ENCODE measurements around the gene GP5.

The GP5 gene

DNA sequence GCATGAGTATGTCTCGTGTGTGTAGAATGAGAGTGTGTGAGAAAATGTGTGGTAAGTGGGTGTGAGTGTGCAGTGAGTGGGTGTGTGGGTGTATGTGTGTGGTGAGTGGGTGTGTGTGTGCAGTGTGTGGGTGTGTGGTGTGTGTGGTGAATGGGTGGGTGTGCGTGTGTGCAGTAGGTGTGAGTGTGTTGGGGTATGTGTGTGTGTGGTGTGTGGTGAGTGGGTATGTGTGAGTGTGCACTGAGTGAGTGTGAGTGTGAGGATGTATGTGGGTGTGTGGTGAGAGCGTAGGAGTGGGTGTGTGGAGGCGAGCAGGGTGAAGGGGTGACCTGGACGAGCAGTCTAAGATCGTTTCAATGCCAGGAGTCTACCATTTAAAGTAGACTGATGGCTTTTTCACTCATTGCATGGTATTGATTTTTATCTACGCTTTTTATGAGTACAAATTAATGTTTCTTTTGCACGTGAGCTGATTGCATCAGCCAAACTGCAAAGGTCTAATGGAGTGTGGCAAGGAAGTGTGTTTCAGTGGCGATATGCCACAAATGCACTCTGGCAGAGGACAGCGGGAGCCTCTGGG is 46.3 kb downstream of the GP5 start:
- no peaks in the 10 kb centered on the region for H3K36me3 ChIP-seq (ENCODE audit: insufficient read depth, low read length)
- no peak overlapping the region for H2AFZ ChIP-seq (ENCODE audit: low read length)
- no peak overlapping the region for H3K9ac ChIP-seq (ENCODE audit: low read length)
- H3K27me3 ChIP-seq (ENCODE audit: insufficient read depth, low read length): peaks cover 16% of the 10 kb centered on the region
- no peaks in the 10 kb centered on the region for H3F3A ChIP-seq (ENCODE audit: insufficient read depth, low read length)
- no peaks in the 10 kb centered on the region for H3K9me3 ChIP-seq (ENCODE audit: low read length)
- H3K4me3 ChIP-seq (ENCODE audit: low read depth, low read length, poor library complexity, severe bottlenecking): no peak overlapping the region
- no peaks in the 10 kb centered on the region for H4K20me1 ChIP-seq (ENCODE audit: insufficient read depth, low read length)
- no peak overlapping the region for H3K4me2 ChIP-seq (ENCODE audit: low read length)
- H3K4me1 ChIP-seq (ENCODE audit: insufficient read depth, low read length, severe bottlenecking): no peaks in the 10 kb centered on the region
- no peaks in the 10 kb centered on the region for H3K79me2 ChIP-seq (ENCODE audit: insufficient read depth, low read length)
- H3K27ac ChIP-seq (ENCODE audit: low read depth, low read length, poor library complexity, severe bottlenecking): no peak overlapping the region
- TF ChIP-seq EZH2 (IDR thresholded peaks at IDR 0.05; ENCODE audit: borderline replicate concordance, low read length): no peak
- TF ChIP-seq, protein P1, sequence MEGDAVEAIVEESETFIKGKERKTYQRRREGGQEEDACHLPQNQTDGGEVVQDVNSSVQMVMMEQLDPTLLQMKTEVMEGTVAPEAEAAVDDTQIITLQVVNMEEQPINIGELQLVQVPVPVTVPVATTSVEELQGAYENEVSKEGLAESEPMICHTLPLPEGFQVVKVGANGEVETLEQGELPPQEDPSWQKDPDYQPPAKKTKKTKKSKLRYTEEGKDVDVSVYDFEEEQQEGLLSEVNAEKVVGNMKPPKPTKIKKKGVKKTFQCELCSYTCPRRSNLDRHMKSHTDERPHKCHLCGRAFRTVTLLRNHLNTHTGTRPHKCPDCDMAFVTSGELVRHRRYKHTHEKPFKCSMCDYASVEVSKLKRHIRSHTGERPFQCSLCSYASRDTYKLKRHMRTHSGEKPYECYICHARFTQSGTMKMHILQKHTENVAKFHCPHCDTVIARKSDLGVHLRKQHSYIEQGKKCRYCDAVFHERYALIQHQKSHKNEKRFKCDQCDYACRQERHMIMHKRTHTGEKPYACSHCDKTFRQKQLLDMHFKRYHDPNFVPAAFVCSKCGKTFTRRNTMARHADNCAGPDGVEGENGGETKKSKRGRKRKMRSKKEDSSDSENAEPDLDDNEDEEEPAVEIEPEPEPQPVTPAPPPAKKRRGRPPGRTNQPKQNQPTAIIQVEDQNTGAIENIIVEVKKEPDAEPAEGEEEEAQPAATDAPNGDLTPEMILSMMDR (IDR thresholded peaks at IDR 0.05; ENCODE audit: low read length): no peak
- H3K9me2 ChIP-seq (ENCODE audit: low read depth, low read length): no peaks in the 10 kb centered on the region

- Histone ChIP-seq H3K36me3 (ENCODE audit: insufficient read depth, low read length) (no peaks in the 10 kb centered on the region), H3K4me1 (ENCODE audit: insufficient read depth, low read length, severe bottlenecking) (no peaks in the 10 kb centered on the region), H3K9me3 (ENCODE audit: low read length) (no peaks in the 10 kb centered on the region), H3K79me2 (ENCODE audit: insufficient read depth, low read length) (no peaks in the 10 kb centered on the region), H3K4me3 (ENCODE audit: low read depth, low read length, poor library complexity, severe bottlenecking) (no peak overlapping the region), H3K27me3 (ENCODE audit: insufficient read depth, low read length) (peaks cover 12% of the 10 kb centered on the region), H3F3A (ENCODE audit: insufficient read depth, low read length) (no peaks in the 10 kb centered on the region), H3K4me2 (ENCODE audit: low read length) (no peak overlapping the region), H3K9me2 (ENCODE audit: low read depth, low read length) (no peaks in the 10 kb centered on the region), H4K20me1 (ENCODE audit: insufficient read depth, low read length) (no peaks in the 10 kb centered on the region), H2AFZ (ENCODE audit: low read length) (no peak overlapping the region), H3K27ac (ENCODE audit: low read depth, low read length, poor library complexity, severe bottlenecking) (no peak overlapping the region), H3K9ac (ENCODE audit: low read length) (no peak overlapping the region)
- TF ChIP-seq, protein P1 (IDR thresholded peaks at IDR 0.05; ENCODE audit: low read length): no peak
- no peak for TF ChIP-seq EZH2 (IDR thresholded peaks at IDR 0.05; ENCODE audit: borderline replicate concordance, low read length)
Observed at GRCh38 chr3:194351952-194352536, 47.0 kb downstream of the GP5 start.

- Histone ChIP-seq H3K79me2 (ENCODE audit: insufficient read depth, low read length) (no peaks in the 10 kb centered on the region), H3K27me3 (ENCODE audit: insufficient read depth, low read length) (peaks cover 4% of the 10 kb centered on the region), H4K20me1 (ENCODE audit: insufficient read depth, low read length) (no peaks in the 10 kb centered on the region), H3F3A (ENCODE audit: insufficient read depth, low read length) (no peaks in the 10 kb centered on the region), H3K4me2 (ENCODE audit: low read length) (no peak within 1 kb of the TSS), H3K27ac (ENCODE audit: low read depth, low read length, poor library complexity, severe bottlenecking) (no peak within 1 kb of the TSS), H3K4me1 (ENCODE audit: insufficient read depth, low read length, severe bottlenecking) (no peaks in the 10 kb centered on the region), H3K4me3 (ENCODE audit: low read depth, low read length, poor library complexity, severe bottlenecking) (no peak within 1 kb of the TSS), H3K36me3 (ENCODE audit: insufficient read depth, low read length) (no peaks in the 10 kb centered on the region), H2AFZ (ENCODE audit: low read length) (no peak within 1 kb of the TSS), H3K9me3 (ENCODE audit: low read length) (no peaks in the 10 kb centered on the region), H3K9ac (ENCODE audit: low read length) (no peak within 1 kb of the TSS), H3K9me2 (ENCODE audit: low read depth, low read length) (no peaks in the 10 kb centered on the region)
- no peak for TF ChIP-seq EZH2 (IDR thresholded peaks at IDR 0.05; ENCODE audit: borderline replicate concordance, low read length)
- TF ChIP-seq, protein P1 (IDR thresholded peaks at IDR 0.05; ENCODE audit: low read length): no peak
Observed at GRCh38 chr3:194351080-194351672, 47.9 kb downstream of the GP5 start, which contains the start of gene CPN2. CPN2 (minus strand) TSS chr3:194351328; CDS start chr3:194342702, 8,626 bp downstream.
